ENCODE measurements around the gene TMOD3. TPM values are rescaled to one million over a fixed set of nuclear protein-coding genes. Genes with fewer than 3 reads are reported as not detected.

TMOD3 gene
- total RNA-seq, 1 experiment from 2014 or later, result 53.6 TPM

DNA sequence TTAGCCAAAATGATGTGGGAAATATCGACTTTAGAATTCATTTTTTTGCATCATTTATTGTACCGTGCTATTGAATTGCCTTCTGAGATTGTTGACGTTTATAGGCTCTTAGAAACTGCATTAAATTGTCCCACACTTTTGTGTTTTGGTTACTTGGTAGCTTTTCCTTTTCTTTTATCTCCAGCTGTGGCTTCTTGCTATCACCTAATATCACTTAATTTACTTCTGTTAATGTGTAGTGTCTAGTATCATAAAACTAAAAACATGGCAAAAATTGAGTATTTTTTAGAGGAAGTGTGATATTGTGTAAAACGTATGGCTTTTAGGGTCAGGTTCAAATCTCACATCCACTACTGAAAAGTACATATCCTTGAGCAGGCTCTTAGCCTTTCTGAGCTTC lies 11.2 kb downstream of the TMOD3 start:
- Mint-ChIP-seq H3K27ac (ENCODE audit: unreplicated experiment) (no peak overlapping the region), H3K9me3 (ENCODE audit: low read depth, unreplicated experiment) (no peaks in the 10 kb centered on the region), H3K27me3 (ENCODE audit: unreplicated experiment) (no peaks in the 10 kb centered on the region), H3K36me3 (ENCODE audit: insufficient read depth, unreplicated experiment) (no peaks in the 10 kb centered on the region), H3K4me1 (ENCODE audit: low read depth, unreplicated experiment) (peaks cover 70% of the 10 kb centered on the region), H3K4me3 (ENCODE audit: low read depth, unreplicated experiment) (no peak overlapping the region)
- TF ChIP-seq, protein P1, sequence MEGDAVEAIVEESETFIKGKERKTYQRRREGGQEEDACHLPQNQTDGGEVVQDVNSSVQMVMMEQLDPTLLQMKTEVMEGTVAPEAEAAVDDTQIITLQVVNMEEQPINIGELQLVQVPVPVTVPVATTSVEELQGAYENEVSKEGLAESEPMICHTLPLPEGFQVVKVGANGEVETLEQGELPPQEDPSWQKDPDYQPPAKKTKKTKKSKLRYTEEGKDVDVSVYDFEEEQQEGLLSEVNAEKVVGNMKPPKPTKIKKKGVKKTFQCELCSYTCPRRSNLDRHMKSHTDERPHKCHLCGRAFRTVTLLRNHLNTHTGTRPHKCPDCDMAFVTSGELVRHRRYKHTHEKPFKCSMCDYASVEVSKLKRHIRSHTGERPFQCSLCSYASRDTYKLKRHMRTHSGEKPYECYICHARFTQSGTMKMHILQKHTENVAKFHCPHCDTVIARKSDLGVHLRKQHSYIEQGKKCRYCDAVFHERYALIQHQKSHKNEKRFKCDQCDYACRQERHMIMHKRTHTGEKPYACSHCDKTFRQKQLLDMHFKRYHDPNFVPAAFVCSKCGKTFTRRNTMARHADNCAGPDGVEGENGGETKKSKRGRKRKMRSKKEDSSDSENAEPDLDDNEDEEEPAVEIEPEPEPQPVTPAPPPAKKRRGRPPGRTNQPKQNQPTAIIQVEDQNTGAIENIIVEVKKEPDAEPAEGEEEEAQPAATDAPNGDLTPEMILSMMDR (IDR thresholded peaks at IDR 0.05; ENCODE audit: unreplicated experiment), result no peak
- no TSS peak for BruUV-seq (replicated peaks)
- intact Hi-C loops (cut with micrococcal nuclease; ENCODE audit: unreplicated experiment), result no loop called here
- DNase-seq, result no peak
- CTCF ChIA-PET, result interaction anchor here (1.0 kb wide), 1 partner anchor 11 kb away, joined by 3 read pairs; the partner anchor contains the start of gene TMOD3

DNA sequence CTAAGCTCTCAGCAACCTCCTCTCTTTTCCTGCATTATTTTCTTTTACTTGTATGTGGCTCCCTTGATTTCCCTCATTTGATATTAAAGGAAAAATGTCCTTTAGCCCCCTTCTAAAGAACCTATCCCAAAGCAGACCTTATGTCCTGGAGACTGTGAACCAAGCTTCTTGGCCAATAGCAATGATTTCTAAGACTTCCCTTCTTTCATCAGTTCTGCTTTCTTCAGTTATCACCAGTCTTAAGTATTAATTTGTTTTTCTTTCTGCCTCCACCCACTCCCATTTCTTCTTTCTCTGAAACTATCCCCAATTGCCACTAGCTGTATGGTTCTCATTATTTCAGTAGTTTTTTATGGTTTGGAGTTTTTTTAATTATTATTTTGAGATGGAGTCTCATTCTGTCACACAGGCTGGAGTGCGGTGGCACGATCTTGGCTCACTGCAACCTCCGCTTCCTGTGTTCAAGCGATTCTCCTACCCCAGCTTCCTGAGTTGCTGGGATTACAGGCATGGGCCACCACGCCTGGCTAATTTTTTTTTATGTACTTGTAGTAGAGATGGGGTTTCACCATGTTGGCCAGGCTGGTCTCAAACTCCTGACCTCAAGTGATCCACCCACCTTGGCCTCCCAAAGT lies 12.1 kb downstream of the TMOD3 start:
- H3K36me3 Mint-ChIP-seq (ENCODE audit: insufficient read depth, unreplicated experiment), result no peaks in the 10 kb centered on the region
- intact Hi-C loops (cut with micrococcal nuclease; ENCODE audit: unreplicated experiment), result no loop called here
- H3K9me3 Mint-ChIP-seq (ENCODE audit: low read depth, unreplicated experiment), result no peaks in the 10 kb centered on the region
- H3K4me1 Mint-ChIP-seq (ENCODE audit: low read depth, unreplicated experiment), result peaks cover 72% of the 10 kb centered on the region
- CTCF ChIA-PET, result no interaction called here
- no peaks in the 10 kb centered on the region for H3K27me3 Mint-ChIP-seq (ENCODE audit: unreplicated experiment)
- DNase-seq, result no peak
- no TSS peak for BruUV-seq (replicated peaks)
- TF ChIP-seq, protein P1 (IDR thresholded peaks at IDR 0.05; ENCODE audit: unreplicated experiment), result no peak
- H3K27ac Mint-ChIP-seq (ENCODE audit: unreplicated experiment), result no peak overlapping the region
- no peak overlapping the region for H3K4me3 Mint-ChIP-seq (ENCODE audit: low read depth, unreplicated experiment)

DNA sequence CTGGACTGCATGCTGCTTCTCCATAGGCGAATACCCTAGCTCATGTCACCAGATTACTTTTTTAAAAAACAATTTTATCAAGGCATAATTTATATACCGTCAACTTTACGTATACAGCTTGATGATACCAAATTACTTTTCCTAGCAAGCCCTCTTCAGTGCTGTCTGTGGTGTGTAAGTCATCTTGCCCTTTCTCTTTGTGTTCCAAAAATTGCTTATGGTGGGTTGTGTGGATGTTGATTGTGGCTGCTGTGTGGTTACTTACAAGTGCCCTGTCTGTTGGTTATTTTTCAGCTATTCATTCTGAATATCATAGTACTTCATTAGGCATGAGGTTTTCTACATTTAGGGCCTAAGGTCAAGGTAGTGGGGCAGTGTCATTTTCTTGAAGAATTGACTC lies 12.8 kb downstream of the TMOD3 start:
- BruUV-seq (replicated peaks), result no TSS peak
- H3K36me3 Mint-ChIP-seq (ENCODE audit: insufficient read depth, unreplicated experiment), result no peaks in the 10 kb centered on the region
- CTCF ChIA-PET, result interaction anchor here (1.0 kb wide), 1 partner anchor 13 kb away, joined by 4 read pairs; the partner anchor contains the start of gene TMOD3
- H3K4me1 Mint-ChIP-seq (ENCODE audit: low read depth, unreplicated experiment), result peaks cover 74% of the 10 kb centered on the region
- no peak overlapping the region for H3K4me3 Mint-ChIP-seq (ENCODE audit: low read depth, unreplicated experiment)
- TF ChIP-seq, protein P1 (IDR thresholded peaks at IDR 0.05; ENCODE audit: unreplicated experiment), result no peak
- no peak for DNase-seq
- intact Hi-C loops (cut with micrococcal nuclease; ENCODE audit: unreplicated experiment), result no loop called here
- no peaks in the 10 kb centered on the region for H3K9me3 Mint-ChIP-seq (ENCODE audit: low read depth, unreplicated experiment)
- no peaks in the 10 kb centered on the region for H3K27me3 Mint-ChIP-seq (ENCODE audit: unreplicated experiment)
- H3K27ac Mint-ChIP-seq (ENCODE audit: unreplicated experiment), result no peak overlapping the region

DNA sequence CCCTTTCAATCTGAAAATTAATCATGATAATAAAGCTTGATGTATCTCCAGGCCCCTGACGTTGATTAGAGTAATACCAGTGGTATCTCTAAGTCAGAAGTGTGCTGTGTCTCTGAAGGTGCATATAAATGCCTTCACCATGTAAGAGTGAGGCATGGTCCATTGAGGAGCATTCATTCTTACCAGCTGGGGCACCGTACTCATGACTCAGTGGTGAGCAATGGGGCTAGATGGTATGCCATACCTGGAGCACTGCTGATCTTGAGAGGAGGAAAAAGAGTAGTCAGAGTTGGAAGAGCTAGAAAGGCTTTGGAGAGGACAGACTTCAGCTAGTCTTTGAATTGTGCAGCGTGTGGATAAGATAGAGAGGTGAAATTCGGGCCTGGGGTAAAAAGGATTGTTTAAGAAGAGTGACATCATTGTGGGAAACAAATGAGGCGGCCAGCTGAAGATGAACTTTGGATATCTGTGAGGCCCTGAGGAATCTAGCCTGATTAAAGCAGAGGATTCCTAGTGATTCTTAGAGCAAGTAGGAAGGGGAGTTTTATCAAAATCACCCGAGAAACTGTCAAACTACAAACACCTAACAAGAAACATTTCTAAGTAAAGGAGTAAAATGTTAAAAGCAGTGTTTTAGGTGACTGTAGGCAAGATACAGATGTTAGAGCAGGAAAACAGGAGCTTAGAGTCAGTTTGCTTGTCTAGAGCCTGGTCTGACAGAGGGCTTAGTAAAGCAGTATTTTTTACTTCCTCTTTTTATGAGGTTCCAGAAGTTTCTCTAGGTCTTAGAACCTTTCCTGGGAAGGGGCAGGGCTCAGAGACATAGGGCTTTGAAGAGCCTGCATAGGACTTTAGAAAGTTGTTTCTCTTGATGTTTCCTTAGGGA lies 13.6 kb downstream of the TMOD3 start:
- BruUV-seq (replicated peaks), result no TSS peak
- H3K27ac Mint-ChIP-seq (ENCODE audit: unreplicated experiment), result peak overlapping the region; percentile 82
- H3K9me3 Mint-ChIP-seq (ENCODE audit: low read depth, unreplicated experiment), result no peaks in the 10 kb centered on the region
- CTCF ChIA-PET, result interaction anchor here (1.0 to 1.4 kb wide), 2 partner anchors 14 to 32 kb away, joined by 3 to 4 read pairs; partner anchors contain the start of gene TMOD3
- peaks cover 72% of the 10 kb centered on the region for H3K4me1 Mint-ChIP-seq (ENCODE audit: low read depth, unreplicated experiment)
- no peaks in the 10 kb centered on the region for H3K36me3 Mint-ChIP-seq (ENCODE audit: insufficient read depth, unreplicated experiment)
- intact Hi-C loops (cut with micrococcal nuclease; ENCODE audit: unreplicated experiment), result no loop called here
- TF ChIP-seq, protein P1 (IDR thresholded peaks at IDR 0.05; ENCODE audit: unreplicated experiment), result no peak
- DNase-seq, result peak; percentile 36
- H3K27me3 Mint-ChIP-seq (ENCODE audit: unreplicated experiment), result no peaks in the 10 kb centered on the region
- H3K4me3 Mint-ChIP-seq (ENCODE audit: low read depth, unreplicated experiment), result peak overlapping the region; percentile 45
